GM21825 (cell line): ENCODE results near the gene CNP.
A peak's percentile ranks its signal among the peaks of the same experiment; 100 is the strongest.

ENCODE experiments used
- ATAC-seq: cut with Tn5 transposase; IDR thresholded peaks from one replicate; pipeline ENCODE4 v1.9.1; 2021; ENCODE audit warnings: mild to moderate bottlenecking, moderate library complexity; ENCODE audit not compliant: unreplicated experiment

The CNP gene

DNA sequence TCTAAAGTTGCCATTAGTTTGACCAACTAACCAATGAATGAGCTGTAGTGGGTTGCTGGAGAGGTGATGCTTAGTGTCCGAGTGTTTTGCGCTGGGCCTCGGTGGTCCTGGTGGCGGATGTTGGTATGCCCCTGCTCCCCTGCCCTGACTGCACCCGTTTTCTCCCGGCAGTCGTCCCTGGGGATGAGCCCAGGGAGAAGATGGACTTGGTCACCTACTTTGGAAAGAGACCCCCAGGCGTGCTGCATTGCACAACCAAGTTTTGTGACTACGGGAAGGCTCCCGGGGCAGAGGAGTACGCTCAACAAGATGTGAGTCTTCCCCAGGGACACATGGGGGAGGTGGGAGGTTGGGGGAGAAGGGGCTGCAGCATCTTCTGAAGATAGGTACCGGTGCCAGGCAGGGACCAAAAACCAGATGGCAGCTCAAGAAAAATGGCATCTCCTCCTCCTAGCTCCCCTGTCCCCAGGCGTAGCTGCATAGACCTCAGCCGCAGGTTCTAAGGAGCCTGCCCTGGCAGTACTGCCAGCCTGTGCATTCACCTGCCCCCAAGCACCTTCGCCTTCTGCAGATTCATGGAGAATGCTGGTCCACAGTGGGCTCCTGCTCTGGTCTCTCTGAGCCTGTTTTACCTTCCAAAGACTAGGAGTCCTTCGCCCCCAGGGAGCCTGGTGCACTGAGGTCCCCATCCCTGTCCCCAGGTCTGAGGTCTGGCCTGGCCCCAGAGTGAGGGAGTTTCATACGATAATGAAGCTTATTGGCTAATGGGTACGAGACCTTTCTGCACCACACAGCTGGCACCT, 5.3 kb downstream of the CNP start:
- ATAC-seq: no peak

DNA sequence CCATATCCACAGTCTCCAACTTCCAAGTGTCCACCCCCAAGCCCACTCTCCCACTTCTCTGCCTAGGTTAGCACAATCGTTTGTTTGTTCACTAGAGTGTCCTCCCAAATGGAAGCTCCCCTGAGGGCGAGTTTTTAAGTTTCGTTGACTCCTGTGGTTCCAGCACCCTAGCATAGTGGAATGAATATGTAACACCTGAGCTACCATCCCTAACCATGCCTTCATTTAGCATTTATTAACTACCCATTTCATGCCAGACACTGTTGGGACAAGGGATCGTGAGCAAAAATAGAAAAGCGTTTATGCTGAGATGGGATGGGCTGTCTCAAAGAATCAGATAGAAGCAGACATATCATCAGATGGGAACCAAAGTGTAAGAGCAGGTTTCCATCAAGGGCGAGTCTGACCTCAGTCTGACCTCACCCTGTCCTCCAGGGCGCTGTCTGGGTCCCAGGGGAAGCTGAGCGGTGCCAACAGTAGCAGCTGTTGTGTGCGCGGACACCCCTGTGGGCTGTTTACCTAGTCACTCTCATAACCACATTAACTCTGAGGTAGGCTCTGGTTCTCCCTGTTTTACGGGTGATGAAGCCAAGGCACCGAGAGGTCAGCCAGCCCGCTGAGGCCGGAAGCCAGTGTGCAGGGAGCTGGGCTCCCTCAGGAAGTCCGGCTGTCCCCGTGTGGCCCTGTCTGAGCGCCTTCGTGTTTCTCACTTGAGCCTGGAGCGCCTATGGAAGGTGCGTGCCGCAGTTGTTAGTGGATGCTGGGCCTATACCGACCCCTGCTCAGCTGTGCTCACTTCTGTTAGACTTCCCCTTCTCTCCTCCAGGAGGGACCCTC, 6.2 kb downstream of the CNP start:
- peak; percentile 54 for ATAC-seq

DNA sequence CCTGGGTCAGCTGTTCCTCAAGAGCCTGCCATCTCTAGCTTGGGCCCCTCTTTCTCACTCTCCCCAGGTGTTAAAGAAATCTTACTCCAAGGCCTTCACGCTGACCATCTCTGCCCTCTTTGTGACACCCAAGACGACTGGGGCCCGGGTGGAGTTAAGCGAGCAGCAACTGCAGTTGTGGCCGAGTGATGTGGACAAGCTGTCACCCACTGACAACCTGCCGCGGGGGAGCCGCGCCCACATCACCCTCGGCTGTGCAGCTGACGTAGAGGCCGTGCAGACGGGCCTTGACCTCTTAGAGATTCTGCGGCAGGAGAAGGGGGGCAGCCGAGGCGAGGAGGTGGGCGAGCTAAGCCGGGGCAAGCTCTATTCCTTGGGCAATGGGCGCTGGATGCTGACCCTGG, 6.8 kb downstream of the CNP start:
- ATAC-seq: no peak

DNA sequence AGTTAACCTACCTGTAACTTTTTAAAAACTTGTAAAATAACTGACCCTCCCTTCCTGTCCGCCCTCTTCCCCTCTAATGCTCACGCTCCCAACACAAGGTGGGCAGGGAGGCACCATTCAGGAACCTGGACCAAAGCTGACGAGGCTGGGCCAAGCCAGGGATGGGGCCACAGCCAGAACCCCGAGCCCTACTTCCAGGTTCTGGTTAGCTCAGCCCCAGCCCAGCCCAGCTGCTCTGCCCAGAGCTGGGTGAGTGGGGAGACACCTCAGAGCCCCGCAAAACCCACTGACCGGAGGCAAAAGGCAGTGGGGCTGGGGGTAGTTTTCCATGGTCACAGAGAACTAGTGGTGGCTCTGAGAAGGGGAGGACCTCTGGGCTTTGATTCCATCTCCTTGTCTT, 7.4 kb downstream of the CNP start:
- ATAC-seq: no peak

DNA sequence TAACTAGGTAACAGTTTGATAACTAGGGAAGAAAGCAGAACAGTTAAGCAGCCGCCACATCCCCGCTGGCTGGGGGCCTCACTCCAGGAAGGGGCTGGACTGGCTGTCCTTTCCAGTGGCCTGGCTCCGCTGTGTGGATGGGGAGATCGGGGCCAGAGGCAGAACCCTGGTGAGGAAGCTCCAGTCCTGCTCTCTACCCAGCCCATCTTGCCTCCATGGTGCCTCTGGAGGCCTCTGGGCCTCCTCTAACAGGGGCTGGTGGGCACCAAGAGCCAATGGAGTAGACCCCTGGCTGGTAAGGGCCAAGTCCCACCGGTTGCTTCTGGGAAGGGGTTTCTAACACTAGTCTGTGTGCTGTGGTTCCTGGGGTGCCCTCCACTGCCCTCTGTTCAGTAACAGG, 8.1 kb downstream of the CNP start:
- ATAC-seq: no peak

DNA sequence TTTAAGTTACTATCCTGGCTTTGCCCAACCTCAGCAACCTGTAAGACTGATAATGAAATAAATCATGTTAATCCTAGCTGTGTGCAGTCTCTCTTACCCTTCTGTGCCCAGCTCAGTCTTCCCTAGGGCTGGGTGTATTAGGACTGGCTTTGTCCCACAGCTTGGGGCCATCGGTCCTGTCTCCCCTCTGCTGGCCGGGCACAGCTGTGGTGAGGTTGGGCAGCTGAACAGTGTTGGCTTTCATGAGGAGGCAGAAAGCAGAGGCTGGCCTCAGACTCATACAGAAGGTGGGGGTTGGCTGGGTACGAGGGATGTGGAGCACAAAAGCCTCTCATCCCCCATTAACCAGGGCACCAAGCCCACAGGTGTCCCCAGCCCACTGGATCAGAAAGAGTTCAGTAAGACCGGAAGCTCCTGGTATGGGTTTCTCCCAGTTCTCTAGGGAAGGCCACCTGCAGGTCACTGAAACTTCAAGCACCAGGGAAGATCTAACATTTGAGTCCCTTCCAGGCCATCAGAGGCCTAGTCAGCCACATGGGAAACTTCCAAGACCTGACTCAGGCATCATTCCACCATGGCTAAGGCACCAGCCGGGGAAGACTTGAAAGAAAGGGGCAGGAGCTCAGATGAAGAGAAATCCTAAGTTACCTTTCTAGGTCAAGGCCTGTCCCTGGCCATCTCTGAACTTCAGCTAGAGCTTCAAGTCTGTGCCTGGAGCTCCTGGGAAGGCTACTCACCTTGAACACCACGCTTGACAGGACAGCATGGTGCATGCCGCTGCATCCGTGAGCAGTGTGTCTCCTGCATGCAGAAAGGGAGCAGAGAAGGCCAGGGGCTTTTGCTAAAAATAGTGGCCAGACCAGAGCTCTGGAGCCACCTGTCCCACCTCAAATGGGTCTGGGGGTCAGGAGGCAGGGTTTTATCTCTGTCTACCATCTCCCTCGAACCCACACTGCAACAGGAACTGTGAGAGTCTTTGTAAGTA, 8.8 kb downstream of the CNP start:
- ATAC-seq: no peak

DNA sequence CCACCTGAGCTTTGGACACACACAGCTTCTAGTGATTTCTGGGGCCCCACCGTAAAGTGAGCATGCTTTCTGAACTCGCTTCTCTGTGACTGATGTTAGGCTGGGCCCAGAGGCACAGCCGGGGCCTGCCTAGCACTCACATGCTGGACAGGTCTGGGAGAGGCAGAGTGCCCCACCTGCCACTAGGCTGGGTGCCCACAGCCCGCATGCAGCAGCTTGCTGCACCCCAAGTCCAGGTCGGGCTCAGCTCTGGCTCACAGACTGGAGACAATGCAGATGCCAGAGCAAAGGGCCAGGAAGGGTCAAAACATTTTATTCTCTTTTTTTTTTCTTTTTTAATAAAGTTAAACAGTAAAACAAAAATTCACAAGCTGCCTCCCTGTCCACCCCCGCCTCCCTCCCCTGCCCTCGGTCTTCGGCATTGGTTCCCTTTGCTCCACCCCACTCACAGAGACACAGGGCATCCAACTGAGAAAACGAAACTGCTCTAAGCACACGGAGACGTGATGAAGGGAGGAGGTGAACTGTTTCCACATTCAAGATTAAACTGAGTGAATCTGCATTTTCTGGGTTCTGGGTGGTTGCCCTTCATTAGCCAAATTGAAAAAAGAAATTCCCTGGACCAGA, 9.7 kb downstream of the CNP start:
- no peak for ATAC-seq

DNA sequence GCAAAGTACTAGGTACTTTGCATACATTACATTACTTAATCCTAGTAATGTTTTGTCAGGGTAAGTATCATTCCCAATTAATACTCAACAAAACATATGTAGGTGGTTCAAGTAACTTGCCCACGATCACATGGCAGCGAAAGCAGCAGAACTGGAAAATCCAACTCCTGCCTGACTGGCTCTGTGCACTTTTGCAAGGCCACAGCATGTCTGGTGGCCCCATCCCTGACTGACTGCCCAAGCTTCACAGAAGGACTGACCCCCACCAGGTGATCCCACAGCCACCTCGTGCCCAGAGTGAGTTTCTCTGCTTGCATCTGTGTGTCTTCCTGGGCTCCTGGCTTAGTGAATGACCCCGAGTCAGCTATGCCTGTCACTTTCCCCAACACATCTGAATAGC, 11.4 kb downstream of the CNP start:
- ATAC-seq: no peak

DNA sequence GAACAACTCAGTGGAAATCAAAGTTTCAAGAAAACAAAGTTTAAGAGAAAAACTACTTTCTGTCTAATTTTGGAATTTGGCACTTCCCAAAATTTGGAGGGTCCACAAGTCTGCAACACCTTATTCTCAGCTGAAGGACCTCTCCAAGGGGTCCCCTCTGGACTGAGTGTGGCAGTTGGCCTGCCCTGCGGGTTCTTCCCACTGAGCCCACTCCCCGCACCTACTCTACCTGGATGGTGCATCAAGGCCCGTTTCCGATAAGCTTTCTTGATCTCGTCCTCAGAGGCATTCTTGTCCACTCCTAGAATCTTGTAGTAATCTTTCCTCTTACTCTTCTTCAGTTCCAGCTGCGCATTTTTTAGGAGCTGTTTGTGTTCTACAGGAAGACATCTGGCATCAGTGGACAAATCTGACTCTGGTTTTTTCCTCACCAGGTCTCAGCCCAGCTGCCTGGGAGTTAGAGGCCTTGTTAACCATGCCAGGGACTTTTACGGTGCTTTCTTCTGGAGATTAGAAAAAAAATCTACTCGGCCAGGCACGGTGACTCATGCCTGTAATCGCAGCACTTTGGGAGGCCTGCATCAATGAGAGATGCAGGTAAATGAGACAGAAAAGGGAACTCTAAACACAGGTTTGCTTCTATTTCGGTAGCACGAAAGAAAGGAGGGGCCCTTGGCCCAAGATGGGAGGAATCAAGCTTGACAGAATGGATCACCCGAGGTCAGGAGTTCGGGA, 15.6 kb downstream of the CNP start:
- no peak for ATAC-seq

DNA sequence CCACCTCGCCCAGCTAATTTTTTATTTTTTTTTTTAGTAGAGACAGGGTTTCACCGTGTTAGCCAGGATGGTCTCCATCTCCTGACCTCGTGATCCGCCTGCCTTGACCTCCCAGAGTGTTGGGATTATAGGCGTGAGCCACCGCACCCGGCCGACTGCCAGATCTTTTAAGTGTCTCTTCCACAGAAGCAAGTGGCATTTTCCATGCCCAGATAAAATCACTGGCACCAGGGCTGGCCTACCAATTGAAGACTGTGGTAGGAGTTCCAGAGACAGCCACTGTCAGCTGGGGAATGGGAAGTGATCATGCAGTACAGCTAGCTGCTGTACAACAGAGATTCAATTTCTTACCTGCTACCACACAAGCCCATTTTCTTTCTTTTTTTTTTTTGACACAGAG, 17.9 kb downstream of the CNP start:
- no peak for ATAC-seq

DNA sequence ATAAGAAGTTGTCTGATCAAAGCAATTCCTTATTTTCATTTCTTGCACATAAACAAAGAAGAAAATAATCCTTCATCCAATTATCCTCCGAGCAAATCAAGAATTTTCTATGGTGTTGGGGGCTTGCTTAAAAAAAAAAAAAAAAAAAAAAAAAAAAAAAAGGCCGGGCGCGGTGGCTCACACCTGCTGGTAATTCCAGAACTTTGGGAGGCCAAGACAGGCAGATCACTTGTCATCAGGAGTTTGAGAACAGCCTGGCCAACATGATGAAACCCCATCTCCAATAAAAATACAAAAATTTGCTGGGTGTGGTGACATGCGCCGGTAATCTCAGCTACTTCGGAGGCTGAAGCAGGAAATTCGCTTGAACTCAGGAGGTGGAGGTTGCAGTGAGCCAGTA, 19.3 kb downstream of the CNP start:
- no peak for ATAC-seq

DNA sequence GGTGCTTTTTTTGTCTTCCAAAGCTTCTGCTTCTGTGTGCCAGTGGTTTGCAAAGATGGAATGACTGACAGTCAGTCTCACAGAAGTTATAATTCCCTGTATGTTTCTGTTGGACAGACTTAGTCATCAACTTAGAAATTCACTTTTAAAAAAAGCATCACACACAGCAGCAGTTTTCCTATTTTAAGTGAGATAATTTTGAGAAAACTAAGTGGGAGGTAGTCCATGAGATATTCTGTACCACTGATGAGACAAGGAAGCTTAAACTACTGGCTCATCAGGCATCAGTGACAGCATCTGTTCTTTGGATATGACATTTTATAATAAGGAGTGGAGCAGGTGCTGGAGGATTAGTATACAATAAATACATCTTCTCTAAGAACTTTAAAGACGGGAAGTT, 20.0 kb downstream of the CNP start:
- ATAC-seq: no peak

DNA sequence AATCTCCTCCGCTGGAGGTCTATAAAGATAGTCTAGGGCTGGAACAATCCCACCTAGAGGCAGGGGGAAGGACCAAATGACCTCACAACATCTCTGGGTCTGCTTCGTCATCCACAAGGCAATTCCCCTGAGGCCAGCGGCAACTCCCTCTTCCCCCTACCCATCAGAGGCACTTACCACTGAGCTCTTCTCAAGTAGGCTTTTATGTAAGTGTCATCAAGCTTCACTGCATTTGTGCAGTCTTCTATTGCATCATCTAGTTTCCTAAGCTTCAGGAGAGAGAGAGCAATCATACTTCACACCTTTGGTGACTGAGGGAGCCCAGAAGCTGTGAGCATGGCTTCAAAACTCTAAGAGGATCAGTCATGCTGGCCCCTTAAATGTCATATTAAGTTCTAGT, 21.0 kb downstream of the CNP start:
- ATAC-seq: no peak

DNA sequence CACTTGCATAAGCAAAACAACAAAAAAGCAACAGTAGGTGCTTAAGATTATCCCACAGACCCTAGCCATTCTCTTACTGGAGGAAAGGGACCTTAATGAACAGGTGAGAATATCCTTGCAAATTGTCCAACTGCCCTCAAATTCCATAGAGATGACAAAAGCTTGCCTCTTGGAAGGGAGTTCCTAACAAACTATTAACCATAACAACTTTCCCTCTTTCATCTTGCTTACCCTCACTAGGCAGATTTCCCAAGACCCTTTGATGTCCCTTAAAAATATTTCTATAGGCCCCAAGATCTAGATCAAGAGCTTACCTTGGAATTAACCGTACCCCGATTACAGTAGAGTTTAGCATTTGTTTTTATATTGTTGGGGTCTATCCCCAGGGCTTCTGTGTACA, 21.8 kb downstream of the CNP start:
- ATAC-seq: no peak

DNA sequence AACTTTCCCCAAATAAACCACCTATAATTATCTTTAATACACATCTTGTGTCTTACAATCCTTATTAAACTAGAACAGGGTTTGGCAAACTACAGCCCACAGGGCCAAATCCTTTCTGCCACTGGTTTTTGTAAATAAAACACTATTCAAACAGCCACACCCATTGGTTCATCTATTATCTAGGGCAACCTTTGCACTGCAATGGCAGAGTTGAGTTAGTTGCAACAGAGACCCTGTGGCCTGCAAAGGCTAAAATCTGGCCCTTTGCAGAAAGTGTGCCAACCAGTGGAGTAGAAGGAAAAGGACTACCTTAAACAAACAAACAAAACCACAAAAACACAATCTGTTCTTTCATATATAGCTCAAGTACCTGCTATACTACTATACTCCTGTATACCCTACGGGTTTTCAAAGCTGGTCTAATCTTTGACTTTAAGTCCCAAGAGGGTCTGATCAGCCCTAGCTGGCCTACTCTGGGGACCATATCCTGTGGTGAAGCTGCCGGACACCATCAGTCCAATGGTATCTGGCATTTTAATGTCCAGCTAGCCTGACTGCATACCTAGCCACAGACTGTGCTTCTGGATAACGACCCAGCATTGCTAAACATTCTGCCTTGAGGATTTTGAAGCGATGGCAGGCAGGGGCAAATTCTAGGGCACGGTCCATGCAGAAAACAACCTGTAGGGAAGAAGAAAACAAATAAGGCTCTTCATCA, 23.3 kb downstream of the CNP start:
- ATAC-seq: no peak

DNA sequence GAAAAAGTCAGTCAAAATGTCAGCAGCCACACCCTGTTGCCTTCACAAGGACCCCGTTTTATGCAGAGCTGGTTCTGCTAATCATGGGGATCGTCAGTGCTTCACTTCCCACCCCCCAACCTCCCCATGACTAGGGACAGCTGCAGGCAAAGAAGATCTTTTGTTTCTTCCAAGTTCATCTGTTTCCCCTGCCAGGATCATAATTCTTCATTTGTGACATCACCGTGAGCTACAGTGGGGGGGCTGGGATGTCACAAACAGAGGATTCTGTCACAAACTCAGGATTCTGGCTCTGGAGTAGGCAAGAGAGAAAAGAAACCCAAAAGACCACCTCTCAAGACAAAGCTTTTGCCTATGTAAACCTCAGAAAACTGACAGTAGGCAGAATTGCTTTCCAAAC, 26.0 kb downstream of the CNP start:
- ATAC-seq: no peak

DNA sequence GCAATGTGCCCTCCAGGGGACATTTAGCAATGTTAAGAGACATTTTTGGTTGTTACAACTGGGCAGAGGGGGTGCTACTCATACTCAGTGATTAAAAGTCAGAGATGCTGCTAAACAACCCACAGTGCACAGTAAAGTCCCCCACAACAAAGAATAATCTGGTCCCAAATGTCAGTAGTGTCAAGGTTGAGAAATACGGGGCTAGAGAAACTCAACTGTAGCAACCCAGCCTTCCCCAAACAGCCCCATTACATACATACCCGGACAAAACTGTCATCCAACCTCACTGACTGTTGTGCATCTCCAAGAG, 30.2 kb downstream of the CNP start:
- ATAC-seq: no peak

DNA sequence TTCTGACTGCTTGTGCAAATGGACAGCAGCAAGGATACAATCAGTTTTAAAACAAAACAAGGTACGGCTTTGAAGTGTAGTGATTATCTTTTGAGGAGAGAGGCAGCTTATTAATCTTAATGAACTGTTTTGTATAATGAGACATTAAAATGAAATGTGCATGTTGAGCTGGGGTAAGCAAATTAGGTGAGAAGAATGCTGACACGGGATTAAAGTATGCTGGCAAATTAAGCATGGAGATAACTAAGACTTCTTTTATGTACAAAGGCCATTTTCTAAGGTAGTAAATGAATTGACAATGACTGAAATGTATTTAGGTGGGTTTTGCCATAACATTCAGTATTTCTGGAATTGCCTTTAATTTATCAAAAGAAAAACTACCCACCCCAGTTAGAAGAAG, 31.9 kb downstream of the CNP start:
- ATAC-seq: no peak

DNA sequence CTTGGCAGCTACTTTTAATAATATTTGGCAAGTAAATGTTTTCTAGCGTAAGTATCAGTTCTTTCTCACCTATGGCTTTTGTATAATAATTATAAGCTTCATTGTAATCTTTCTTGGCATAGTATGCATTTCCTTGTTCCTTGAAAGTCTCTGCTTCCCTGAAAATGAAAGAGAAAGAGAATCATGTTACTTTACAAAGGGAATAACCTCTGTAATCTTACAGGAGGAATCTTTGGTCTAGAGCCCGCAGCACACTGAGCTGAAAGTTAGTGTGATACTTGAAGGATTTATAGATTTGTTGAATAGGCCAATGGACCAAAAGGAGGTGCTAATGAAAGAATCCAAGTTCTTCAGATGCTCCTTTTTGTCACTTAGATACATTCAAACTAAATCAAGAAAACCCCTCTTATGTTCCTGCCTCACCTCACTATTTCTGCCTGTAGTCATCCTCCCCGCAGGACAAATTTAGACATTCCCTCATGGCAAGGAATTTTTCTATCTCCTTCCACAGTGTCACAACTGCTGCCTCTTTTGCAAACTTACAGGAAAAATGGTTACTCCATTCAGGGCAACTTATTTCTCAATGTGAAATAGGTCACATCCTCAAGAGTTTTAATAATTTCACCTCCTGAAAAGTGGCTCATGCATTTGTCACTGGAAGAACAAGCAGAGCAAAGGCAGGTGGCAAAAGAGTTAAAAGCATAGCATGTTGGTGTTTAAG, 34.0 kb downstream of the CNP start:
- ATAC-seq: no peak
